Brain microvascular endothelial cell (primary cell): ENCODE data around the gene DNAH6.
A peak's percentile ranks its signal among the peaks of the same experiment; 100 is the strongest.
"Not testable (repeated sequence)": the region's sequence is repeated elsewhere in the genome, so short reads cannot be mapped to it uniquely, and the experiment has no call there.

Source experiments
- DNase-seq: peaks from one replicate; pipeline ENCODE4 v3.0.0-alpha.2; 2020
- H3K27ac ChIP-seq: fragments of 250-450 bp; sonication (Bioruptor Pico); 2 replicates; pipeline ENCODE4 v1.5.1; 2020; ENCODE audit warnings: mild to moderate bottlenecking, moderate library complexity
- H3K27me3 ChIP-seq: fragments of 250-450 bp; sonication (Bioruptor Pico); replicated peaks from 2 replicates; pipeline ENCODE4 v1.5.1; 2020; ENCODE audit warnings: mild to moderate bottlenecking
- H3K36me3 ChIP-seq: fragments of 250-450 bp; sonication (Bioruptor Pico); replicated peaks from 2 replicates; pipeline ENCODE4 v1.5.1; 2020; ENCODE audit warnings: mild to moderate bottlenecking
- H3K4me3 ChIP-seq: 2 replicates; pipeline ENCODE4 v1.5.1; 2011; ENCODE audit warnings: low read depth, mild to moderate bottlenecking, control low read depth, low read length, moderate library complexity
- CTCF ChIP-seq: IDR thresholded peaks from 2 replicates; pipeline ENCODE4 v1.5.1; 2011; ENCODE audit warnings: low read depth, mild to moderate bottlenecking, moderate library complexity, low read length, control low read depth, inconsistent platforms; ENCODE audit errors: missing control alignments
- in situ Hi-C: cut with HindIII; loops from 2 replicates; pipeline ENCODE4 v1.10.0; 2017; ENCODE audit warnings: low sequenced_read_pairs, low pct_ligation_motif_present

Gene DNAH6

GRCh38 chr2:84768840-84769239, 252.5 kb downstream of the DNAH6 start:
- in situ Hi-C loops = no loop called here
- DNase-seq = no peak
- H3K27ac ChIP-seq = no peak overlapping the region
- H3K36me3 ChIP-seq = no peaks in the 10 kb centered on the region
- H3K4me3 ChIP-seq = no peak overlapping the region
- H3K27me3 ChIP-seq = no peaks in the 10 kb centered on the region
- no peak for TF ChIP-seq CTCF

GRCh38 chr2:84770280-84770679, 254.0 kb downstream of the DNAH6 start:
- no peak overlapping the region for H3K4me3 ChIP-seq

GRCh38 chr2:84771251-84771650, 255.0 kb downstream of the DNAH6 start:
- TF ChIP-seq CTCF = no peak
- Histone ChIP-seq H3K4me3 (no peak overlapping the region), H3K36me3 (no peaks in the 10 kb centered on the region), H3K27ac (no peak overlapping the region), H3K27me3 (no peaks in the 10 kb centered on the region)
- DNase-seq = no peak
- in situ Hi-C loops = no loop called here

More at GRCh38 chr2:84770280-84770679, 254.0 kb downstream of the DNAH6 start:
- H3K27me3 ChIP-seq = no peaks in the 10 kb centered on the region
- no peak overlapping the region for H3K27ac ChIP-seq
- no peaks in the 10 kb centered on the region for H3K36me3 ChIP-seq
- no peak for TF ChIP-seq CTCF
- in situ Hi-C loops = no loop called here
- DNase-seq = no peak

- in situ Hi-C loops, H3K27ac ChIP-seq, H3K27me3 ChIP-seq, DNase-seq, H3K36me3 ChIP-seq, H3K4me3 ChIP-seq: not testable (repeated sequence)
Measured at GRCh38 chr2:84773562-84773961, 257.3 kb downstream of the DNAH6 start.

- no peak overlapping the region for H3K4me3 ChIP-seq
- no peaks in the 10 kb centered on the region for H3K27me3 ChIP-seq
- H3K36me3 ChIP-seq = no peaks in the 10 kb centered on the region
- in situ Hi-C loops = no loop called here
- H3K27ac ChIP-seq = no peak overlapping the region
- TF ChIP-seq CTCF = no peak
- DNase-seq = peak; percentile 5
Measured at GRCh38 chr2:84776011-84776410, 259.7 kb downstream of the DNAH6 start.

GRCh38 chr2:84778911-84779690, 262.8 kb downstream of the DNAH6 start:
- Histone ChIP-seq H3K36me3 (no peaks in the 10 kb centered on the region), H3K4me3 (no peak overlapping the region), H3K27me3 (no peaks in the 10 kb centered on the region), H3K27ac (no peak overlapping the region)
- no peak for TF ChIP-seq CTCF
- no peak for DNase-seq
- in situ Hi-C loops = no loop called here
